CD4-positive, alpha-beta T cell treated with Interleukin-2 at 100 ng/mL for 4 hours (primary cell): ENCODE measurements around the gene SDHC.

Experiments used
- DNase-seq: peaks from one replicate; pipeline ENCODE4 v3.0.0-alpha.2; 2020; ENCODE audit warnings: low spot score

SDHC gene, protein sequence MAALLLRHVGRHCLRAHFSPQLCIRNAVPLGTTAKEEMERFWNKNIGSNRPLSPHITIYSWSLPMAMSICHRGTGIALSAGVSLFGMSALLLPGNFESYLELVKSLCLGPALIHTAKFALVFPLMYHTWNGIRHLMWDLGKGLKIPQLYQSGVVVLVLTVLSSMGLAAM

DNA sequence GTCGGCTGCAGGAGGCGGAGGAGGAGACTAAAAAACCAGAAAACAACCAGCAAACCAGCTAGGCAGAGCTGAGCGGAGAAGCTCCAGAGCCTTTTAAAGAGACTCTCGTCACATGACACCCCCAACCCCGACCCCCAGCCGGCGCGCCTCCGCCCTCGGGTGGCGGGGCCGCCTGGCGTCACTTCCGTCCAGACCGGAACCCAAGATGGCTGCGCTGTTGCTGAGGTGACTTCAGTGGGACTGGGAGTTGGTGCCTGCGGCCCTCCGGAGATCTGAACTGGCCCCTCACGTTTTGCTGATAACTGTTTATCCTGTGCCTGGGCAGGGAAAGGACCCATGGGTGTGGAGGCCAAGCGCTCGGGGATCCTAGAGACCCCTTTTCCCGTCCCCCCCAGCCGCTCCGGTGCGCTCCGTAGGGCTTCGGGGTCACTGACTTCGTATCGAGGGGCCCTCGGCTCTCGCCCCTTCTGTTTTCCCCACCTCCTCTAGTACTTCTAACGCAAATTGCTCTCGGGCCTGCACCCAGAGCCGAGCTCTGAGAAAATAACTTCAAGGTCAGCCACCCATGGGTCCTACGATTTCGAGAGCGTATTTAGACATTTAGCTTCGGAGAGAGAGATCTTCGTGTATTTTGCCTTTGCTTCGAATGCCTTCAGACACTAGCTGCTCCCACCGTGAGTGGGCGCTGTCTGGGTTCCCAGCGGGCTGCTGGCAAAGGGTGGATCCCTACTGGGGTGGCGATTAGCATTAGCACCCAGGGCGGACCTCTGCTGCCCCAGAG lies at the start of gene SDHC:
Gene SDHC, plus strand, starts transcription at position 181 of the 781 bp plus-strand sequence. Its CDS starts 25 bp downstream, at position 206.
- peak; percentile 88 for DNase-seq

DNA sequence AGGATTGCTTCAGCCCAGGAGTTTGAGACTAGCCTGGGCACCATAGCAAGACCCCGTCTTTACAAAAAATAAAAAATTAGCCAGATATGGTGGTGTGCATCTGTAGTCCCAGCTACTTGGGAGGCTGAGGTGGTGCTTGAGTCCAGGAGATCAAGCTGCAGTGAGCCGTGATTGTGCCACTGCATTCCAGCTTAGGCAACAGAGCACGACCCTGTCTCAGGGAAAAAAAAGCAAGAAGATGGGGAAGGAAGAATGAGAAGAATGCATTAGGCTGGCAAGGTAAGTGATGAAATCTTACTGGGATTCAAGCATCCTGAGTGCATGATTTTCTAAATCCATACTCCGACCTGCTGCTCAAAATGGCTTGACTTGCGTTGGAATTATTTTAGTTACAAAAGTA lies 48.9 kb upstream of the SDHC start:
- no peak for DNase-seq

DNA sequence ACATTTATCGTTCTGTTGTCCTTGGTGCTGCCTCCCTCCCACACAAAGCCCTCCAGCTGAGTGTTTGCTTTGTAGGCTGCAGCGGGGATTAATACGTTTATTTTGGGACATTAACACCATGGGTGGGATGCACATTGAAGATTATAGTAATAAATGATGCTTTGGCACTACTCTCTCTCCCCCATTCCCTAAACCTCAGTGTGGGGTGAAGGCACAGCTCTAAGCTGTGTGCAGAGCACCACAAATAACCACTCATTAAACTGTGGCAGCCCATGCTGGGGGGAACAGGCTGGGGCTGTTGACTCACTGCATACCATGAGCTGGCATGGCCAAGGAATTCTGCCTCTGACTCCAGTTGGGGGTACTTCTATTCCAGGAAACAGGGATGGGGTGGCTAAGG lies 48.0 kb upstream of the SDHC start:
- no peak for DNase-seq

DNA sequence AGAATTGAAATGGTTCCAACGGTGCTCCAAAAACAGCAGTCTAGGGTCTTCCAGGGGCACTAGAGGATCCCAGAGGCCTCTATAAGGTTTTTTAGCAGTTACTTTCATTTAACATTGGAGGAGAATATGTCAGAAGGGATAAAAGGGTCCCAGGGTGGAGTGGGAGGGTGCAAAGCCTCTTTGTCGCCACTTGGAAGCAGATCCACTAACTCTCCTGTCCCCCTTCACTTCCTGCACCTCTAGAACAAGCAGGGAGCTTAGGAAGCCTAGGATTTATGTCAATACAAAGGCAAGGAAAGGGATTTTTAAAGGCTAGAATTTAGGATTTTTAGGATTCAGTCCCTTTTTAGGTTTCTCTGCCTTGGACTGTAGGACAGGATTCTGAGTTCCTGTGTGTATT lies 47.3 kb upstream of the SDHC start:
- no peak for DNase-seq

DNA sequence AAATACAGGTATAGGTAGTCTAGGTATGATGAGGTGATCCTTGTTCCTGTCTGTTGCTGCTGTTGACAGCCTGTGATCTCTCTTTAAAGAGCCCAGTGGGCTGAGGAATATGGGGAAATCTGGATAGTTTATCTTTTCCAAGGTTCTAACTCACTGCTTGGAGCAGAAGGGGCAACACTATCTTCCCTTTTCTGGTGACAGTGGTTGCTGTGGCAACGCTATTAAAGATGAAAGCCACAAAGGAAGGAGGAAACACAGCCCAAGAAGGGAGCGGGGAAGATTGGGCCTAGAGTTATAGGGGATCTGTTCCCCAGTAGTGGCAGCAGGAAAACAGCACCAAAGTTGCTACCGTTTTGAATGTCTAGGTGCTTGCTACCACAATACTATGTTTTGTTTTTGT lies 46.9 kb upstream of the SDHC start:
- no peak for DNase-seq

DNA sequence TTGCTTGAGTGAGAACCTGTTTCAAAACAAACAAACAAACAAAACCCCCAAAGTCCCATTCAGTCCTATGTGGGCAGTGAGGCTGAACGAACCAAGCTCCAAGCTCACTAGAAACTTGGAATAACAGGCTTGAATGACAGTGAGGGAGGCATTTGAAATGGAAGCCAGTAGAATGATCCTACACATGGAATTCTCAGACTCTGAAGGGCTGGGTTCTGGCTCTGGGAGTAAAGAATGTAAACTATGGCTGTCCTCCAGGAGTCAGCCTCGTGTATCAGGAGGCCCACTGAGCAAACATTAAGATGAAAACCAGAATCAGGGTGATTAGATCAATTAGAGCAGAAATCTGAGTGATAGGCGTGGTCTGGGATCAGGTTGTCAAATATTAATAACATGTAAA lies 40.8 kb upstream of the SDHC start:
- DNase-seq: no peak

DNA sequence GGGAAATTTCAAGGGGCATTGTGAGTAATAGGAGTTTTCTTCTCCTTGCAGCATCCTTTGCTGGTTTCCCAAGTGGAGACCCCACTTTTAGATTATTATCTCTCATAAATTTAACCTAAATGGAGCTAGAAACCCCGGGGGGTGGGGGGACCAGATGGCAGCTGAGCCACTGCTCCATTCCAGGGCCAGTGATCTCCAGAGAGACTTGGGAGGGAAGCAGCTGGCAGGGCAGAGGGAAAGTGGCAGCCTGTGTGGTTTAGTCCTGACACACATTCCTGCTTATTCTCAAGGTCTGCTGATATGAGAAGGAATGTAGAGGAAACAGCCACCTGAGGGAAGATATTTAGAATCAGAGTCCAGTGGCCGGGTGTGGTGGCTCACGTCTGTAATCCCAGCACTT lies 39.3 kb upstream of the SDHC start:
- no peak for DNase-seq

DNA sequence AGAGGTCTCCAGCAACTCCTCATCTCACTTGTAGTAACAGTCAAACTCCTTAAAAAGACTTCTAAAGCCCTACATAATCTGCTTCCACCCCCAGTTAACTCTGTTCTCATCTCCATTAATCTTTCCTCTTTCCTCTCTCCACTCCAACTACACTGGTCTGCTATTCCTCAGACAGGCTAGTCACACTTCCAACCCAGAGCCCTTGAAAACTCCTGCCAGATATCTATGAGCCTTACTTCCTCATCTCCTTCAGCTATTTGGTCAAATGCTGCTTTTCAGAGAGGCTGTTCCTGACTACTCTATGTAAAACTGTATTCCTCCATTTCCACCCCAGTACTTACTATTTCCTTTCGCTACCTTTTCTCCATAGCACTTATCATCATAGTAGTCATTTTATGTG lies 31.2 kb upstream of the SDHC start:
- DNase-seq: no peak

DNA sequence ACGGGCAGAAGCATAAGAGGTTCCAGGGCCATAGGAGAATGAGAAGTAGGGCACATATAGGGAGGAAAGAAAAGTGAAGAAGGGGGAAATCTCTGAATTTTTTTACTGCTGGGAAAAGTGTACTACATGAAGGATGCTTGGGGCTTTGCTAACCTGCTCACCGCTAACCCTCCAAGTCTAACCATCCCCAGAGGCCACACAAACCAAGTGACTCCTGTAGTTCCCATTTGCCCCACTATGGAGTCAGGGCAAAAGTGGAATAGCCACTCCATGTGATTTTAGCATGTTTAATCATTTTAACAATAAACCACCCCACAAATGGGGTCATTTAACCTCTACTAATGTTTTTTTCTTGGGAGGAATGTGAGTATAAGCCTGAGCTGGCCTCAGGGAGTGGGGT lies 29.1 kb upstream of the SDHC start:
- no peak for DNase-seq

DNA sequence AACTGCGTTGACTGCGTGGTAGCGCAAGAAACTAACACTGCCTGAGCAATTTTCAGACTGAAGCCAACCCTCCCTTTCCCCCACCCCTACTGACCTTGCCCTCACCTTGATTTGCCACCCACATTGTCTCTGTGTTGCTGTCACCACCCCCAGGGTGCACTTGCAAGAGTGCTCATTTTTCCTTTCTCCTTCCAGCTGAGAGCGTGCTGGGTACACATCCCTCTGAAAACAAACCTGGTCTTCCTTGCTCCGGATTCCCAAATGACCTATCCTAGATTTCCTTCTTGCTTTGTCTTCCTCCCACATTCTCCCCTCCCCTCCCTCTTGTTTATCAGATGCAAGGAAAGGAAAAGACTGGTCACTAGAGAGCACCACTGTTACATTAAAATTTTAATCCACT lies 28.7 kb upstream of the SDHC start:
- DNase-seq: no peak

DNA sequence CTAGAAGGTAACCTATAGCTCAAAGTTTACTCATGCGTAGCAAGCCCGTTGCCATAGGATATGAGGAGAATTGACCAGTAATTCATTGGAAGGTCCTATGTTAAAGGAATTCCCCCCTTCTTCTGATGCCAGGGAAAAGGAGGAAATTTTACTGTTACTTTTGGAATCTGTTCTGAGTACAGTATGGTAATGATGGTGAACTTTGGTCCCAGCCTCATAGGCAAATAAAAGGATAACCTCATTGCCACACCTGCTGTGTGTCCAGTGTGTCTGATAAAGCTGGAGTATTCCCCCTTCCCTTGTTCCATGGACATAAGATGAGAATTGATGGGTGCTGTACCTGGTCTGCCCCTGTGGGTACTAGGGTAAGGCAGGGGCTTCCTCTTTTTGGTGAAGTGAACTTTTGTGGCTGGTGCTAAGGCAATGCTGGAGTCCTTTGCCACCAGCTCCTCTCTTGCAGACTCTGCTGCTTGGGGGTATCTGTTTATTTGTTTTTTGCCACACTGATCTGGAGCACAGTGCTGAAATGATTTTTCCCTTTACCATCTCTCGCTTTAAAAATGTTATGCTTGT lies 26.6 kb upstream of the SDHC start:
- DNase-seq: no peak

DNA sequence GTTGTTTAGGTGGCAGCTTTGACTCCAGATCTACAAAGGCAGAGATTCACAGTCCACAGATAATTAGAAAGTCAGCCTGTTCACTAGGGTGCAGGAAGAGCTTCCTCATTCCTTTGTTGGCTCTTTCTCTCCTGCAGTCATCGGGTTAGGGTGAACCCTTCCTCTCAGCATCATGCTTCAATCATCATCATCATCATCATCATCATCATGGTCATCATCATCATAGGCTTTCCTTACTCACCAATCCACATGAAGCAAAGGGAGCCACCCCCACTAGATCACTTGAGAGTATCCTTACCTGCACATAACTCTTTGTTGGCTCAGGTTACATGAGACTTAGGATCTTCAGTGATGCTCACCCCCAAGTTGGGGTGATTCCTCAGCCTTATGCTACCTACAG lies 23.4 kb upstream of the SDHC start:
- no peak for DNase-seq

DNA sequence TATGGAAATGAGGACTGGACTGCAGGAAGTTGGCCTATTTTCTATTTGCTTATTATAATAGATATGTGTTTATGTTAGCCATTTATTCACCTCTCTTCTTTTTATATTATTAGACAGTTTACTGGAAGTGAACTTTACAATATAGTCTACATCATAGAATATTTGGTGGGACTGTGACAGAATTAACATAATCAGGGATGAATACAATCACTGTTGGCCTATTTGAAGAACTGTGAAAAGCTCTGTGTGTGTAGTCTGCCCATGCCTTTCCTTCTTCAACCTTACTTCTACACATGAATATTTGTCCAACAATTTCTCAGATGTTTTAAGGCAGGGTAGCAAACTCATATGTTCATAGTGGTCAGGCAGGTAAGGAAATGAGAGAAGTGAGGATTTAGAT lies 16.8 kb upstream of the SDHC start:
- no peak for DNase-seq

DNA sequence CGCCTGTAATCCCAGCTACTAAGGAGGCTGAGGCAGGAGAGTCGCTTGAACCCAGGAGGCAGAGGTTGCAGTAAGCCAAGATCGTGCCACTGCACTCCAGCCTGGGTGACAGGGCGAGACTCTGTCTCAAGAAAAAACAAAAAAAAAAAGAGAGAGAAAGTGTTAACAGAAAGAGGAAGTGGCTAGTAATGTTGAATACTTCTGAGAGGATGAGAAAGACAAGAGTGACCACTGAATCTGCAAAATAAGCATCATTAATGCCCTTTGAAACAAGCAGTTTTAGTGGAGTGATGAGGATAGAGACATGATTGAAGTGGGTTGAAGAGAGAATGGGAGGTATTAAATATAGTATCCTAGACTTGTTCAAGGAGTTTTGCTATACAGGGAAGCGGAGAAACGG lies 16.1 kb upstream of the SDHC start:
- DNase-seq: no peak

DNA sequence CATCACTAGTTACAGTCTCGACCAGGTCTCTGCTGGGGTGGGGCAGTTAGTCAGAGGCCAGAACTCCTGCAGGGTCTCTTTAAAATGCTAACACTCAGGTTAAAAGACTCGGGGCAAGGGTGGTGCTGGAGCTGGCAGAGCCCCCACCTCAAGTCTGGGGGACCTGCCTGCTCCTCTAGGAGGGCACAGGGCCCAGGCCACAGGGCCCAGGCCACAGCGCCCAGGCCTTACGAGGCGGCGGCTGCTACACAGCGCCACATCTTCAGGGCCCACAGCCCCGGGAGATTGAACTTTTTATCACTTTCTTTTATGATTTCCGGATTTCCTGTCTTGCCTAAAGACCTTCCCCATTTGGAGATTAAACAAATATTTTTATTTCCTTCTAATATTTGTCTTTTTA lies 14.8 kb upstream of the SDHC start:
- no peak for DNase-seq

DNA sequence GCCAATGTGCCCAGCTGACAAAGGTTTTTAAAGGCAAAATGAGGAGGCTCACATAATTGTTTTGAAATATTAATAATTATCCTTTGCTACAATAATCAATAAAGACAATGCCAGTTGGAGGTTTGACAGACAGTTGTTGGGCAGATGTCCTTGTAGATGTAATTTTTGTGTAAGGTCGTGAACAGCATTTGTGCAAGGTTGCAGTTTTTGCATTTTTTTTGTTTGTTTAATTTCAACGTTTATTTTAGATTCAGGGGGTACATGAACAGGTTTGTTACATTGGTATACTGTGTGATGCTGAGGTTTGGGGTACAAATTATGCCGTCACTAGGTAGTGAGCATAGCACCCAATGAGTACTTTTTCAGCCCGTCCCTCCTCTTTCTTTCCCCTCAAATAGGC lies 13.7 kb upstream of the SDHC start:
- no peak for DNase-seq

DNA sequence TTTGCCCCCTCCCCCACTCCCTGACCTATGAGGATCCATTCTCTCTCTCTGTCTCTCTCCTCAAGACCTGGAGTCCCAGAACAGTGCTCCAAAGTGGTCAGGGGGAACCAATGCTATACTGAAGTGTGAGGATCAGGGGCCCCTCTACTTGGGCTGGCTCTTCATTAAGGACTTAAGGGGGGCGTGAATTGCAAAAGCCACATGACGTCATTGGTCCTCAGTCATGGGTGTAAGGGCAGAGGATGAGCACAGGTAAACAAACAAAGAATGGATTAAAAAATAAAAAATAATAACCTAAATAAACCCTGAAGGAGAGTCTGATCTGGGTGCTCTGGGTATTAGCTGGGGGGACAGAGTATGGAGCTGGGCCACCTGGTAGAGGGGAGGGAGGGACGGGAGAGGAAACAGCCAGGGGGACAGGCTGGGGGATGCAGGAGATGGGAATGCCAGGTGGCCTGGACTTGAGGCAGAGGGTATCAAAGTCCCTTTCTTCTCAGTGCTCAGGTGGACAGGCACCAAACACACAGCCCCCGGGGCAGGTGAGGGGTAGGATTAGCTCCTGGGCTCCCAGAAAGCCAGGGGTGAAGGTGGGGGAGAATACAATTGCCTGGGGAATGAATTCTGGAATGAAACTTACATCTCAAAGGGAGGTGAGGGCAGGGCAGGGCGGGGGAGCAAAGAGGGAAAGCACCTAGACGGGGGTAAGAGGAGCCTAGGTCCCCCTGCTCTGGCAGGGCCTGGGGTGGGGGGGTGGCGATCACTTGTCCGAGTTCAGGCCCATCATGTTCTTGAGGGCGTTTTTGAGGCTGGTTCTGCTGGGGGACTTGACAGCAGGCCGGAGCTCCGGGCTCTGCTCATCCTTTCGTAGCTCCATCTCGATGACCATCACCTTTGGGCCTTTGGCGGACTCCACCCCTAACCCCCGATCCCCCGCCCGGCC lies 9.0 kb upstream of the SDHC start:
- DNase-seq: no peak

DNA sequence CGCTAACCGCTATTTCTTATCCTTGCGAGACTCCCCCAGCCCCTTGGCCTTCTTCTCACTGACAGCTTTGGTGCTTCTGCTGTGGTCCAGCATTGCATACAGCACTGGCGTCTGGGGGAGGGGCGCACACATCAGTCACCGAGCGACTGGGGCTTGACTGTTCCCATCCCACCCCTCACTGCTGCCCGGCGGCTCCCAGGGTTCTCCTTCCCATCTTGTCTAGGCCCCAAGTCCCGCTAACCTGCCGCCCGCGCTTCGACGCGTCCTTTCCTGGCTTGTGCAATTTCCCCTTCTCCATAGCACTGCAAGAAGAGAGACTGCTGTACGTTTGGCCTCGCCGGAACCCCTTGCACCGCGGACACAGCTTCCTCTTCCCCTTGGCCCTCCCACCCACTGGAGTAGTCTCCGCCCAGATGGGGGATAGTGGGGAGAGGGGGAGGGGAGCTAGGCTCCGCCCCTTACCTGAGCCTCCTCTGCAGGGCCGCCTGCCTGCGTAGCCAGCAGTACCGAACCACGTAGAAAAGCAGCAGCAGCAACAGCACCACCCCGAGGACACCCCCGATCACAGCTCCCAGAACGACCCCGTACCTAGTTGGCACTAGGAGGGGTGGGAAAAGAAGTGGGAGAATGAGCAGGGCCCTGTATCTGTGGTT lies 8.2 kb upstream of the SDHC start:
- DNase-seq: peak; percentile 93

DNA sequence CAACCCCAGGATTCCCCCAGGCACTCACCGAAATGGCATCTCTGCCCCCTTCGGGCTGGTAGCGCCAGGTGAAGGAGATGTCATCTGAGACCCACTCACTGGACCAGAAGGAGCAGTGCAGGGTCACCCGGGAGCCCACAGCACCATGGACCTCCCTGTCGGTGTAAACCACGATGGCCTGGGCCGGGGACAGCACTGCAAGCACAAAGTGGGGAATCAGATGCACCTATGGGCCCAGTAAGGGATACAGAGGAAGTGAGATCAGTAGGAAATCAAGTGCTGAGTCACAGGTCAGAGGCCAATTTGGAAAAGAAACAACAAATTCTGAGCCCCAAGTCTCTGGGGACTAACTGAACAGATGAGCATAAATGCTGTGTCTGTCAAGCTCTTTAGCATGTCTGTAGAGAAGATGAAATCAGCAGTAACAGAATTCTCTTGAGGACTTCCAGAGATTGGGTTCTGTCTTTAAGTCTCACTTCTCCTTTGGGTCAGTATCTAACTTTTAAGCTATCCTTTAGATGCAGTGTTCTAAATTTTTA lies 6.9 kb upstream of the SDHC start:
- peak; percentile 16 for DNase-seq

DNA sequence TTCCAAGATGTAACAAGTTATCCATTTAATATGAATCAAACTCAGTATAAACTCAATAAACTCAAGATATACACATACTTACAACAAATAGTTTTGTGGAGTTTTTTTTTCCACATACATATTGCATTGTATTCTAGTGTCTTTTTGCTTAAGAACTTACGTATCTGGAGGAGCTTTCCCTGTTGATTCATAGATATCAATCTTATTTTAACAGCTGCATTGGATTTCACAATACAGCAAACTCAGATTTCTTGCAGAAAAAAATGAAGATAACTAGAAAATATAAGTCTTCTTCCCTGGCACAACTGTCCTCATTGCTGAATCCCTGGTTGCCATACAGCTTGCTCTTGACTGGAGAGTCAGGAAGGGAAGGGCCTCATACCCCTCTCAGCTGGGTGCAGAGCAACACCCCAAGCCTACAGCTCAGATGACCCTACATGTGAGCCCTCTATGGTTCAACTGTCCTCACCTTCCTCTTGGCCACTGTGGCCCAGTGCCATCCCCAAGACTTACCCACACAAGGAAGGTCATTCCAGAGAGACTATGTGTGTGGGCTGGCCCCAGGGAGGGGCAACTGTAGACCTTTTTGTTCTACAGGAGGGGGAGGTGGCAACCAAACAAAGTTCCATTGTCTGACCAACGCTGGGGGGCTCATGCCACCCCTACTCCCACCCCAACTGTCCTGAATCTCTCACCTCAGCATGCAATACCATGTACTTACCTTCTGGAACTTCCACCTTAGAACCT lies 6.1 kb upstream of the SDHC start:
- no peak for DNase-seq

DNA sequence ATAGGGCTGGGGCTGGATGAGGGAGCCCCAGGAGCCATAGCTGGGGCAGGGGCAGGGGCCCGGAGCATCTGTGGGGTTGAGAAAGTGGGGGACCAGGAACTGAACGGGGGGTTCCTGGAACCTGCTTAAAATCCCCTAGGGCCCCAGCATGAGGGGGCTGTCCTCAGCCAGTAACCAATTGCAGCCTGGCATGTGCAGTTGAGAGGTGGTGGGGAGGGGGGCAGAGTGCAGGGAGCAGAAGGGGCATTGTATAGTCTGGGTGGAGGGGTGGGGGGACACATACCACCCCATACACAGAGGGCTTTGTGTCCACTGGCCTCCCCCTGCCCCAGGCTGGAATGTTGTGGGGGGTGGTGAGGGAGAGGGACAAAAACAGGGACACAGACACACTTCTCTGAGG lies 4.3 kb upstream of the SDHC start, which contains the start of gene MPZ:
Gene MPZ, minus strand, starts transcription at position 101 of the 400 bp plus-strand sequence. Its CDS starts 63 bp downstream, at position 38.
- DNase-seq: no peak
